Stimulated activated CD8-positive, alpha-beta memory T cell treated with anti-CD3 and anti-CD28 coated beads, Interleukin-15, amount 100 ng/mL, for 48 hours (primary cell): ENCODE data around the gene EPHB4.
"Not testable (repeated sequence)": the region's sequence is repeated elsewhere in the genome, so short reads cannot be mapped to it uniquely, and the experiment has no call there.

Experiments
- DNase-seq, 2 donors: peaks; one replicate each; pipeline ENCODE4 v3.0.0-alpha.2; 2020; ENCODE audit warnings: low read depth in 2 of 2

Gene EPHB4

GRCh38 chr7:100827330-100828226, at the start of gene EPHB4:
Gene EPHB4 (minus strand): TSS chr7:100827523. CDS start chr7:100827030, 493 bp downstream.
- DNase-seq = no peak

GRCh38 chr7:100875356-100875751, 48.0 kb upstream of the EPHB4 start:
- no peak for DNase-seq

GRCh38 chr7:100874577-100875355, 47.4 kb upstream of the EPHB4 start, which contains the start of gene SRRT:
Gene SRRT (plus strand): TSS chr7:100875103. CDS start chr7:100875591, 488 bp downstream.
- DNase-seq = peak; percentile 98

- DNase-seq = no peak
Measured at GRCh38 chr7:100874300-100874576, 46.9 kb upstream of the EPHB4 start.

- no peak for DNase-seq
Measured at GRCh38 chr7:100873599-100874299, 46.4 kb upstream of the EPHB4 start.

GRCh38 chr7:100867776-100868485, 40.6 kb upstream of the EPHB4 start:
- no peak for DNase-seq

GRCh38 chr7:100867040-100867775, 39.9 kb upstream of the EPHB4 start, which contains the start of gene TRIP6:
Gene TRIP6 (plus strand): TSS chr7:100867387. CDS start chr7:100867498, 111 bp downstream.
- DNase-seq = peak; percentile 57 to 58

GRCh38 chr7:100866729-100867039, 39.4 kb upstream of the EPHB4 start:
- no peak for DNase-seq

- no peak for DNase-seq
Measured at GRCh38 chr7:100865938-100866728, 38.8 kb upstream of the EPHB4 start.

- DNase-seq = no peak
Measured at GRCh38 chr7:100865372-100865911, 38.1 kb upstream of the EPHB4 start.

- DNase-seq = no peak
Measured at GRCh38 chr7:100864263-100864845, 37.0 kb upstream of the EPHB4 start.

- no peak for DNase-seq
Measured at GRCh38 chr7:100863406-100863950, 36.2 kb upstream of the EPHB4 start.

- no peak for DNase-seq
Measured at GRCh38 chr7:100861616-100861985, 34.3 kb upstream of the EPHB4 start.

- DNase-seq = no peak
Measured at GRCh38 chr7:100860702-100861615, 33.6 kb upstream of the EPHB4 start.

GRCh38 chr7:100859856-100860255, 32.5 kb upstream of the EPHB4 start:
- DNase-seq = no peak

- DNase-seq = no peak
Measured at GRCh38 chr7:100856871-100857282, 29.6 kb upstream of the EPHB4 start.

GRCh38 chr7:100855515-100855914, 28.2 kb upstream of the EPHB4 start:
- no peak for DNase-seq

GRCh38 chr7:100854899-100855298, 27.6 kb upstream of the EPHB4 start:
- DNase-seq = not testable (repeated sequence)
